Nephron (organoid): Measurements from ENCODE around the gene TFAP2E.

Experiments used
- H3K27ac Mint-ChIP-seq, 3 experiments: 2 replicates each; pipeline ENCODE4 v1.8.0; 2020; ENCODE audit warnings: mixed read lengths in 3 of 3, mild to moderate bottlenecking in 2 of 3, moderate library complexity in 1 of 3
- H3K27me3 Mint-ChIP-seq: 2 replicates; pipeline ENCODE4 v1.8.0; 2021; ENCODE audit warnings: low read depth, mild to moderate bottlenecking, moderate library complexity, mixed read lengths
- H3K36me3 Mint-ChIP-seq: 2 replicates; pipeline ENCODE4 v1.8.0; 2020; ENCODE audit warnings: low read depth, mixed read lengths
- H3K4me1 Mint-ChIP-seq: 2 replicates; pipeline ENCODE4 v1.8.0; 2020; ENCODE audit warnings: mixed read lengths
- H3K4me3 Mint-ChIP-seq, 3 experiments: 2 replicates each; pipeline ENCODE4 v1.8.0; 2020; ENCODE audit warnings: mild to moderate bottlenecking in 3 of 3, mixed read lengths in 3 of 3, moderate library complexity in 2 of 3
- H3K9me3 Mint-ChIP-seq: 2 replicates; pipeline ENCODE4 v1.8.0; 2020; ENCODE audit warnings: mixed read lengths
- TF ChIP-seq, protein P1 (sequence below), 3 experiments: fragments of 200-600 bp; sonication (generic); IDR thresholded peaks; one replicate each; pipeline ENCODE4 v1.5.0; 2021; ENCODE audit warnings: antibody characterized with exemption in 3 of 3; ENCODE audit not compliant: unreplicated experiment in 3 of 3

TFAP2E gene

DNA sequence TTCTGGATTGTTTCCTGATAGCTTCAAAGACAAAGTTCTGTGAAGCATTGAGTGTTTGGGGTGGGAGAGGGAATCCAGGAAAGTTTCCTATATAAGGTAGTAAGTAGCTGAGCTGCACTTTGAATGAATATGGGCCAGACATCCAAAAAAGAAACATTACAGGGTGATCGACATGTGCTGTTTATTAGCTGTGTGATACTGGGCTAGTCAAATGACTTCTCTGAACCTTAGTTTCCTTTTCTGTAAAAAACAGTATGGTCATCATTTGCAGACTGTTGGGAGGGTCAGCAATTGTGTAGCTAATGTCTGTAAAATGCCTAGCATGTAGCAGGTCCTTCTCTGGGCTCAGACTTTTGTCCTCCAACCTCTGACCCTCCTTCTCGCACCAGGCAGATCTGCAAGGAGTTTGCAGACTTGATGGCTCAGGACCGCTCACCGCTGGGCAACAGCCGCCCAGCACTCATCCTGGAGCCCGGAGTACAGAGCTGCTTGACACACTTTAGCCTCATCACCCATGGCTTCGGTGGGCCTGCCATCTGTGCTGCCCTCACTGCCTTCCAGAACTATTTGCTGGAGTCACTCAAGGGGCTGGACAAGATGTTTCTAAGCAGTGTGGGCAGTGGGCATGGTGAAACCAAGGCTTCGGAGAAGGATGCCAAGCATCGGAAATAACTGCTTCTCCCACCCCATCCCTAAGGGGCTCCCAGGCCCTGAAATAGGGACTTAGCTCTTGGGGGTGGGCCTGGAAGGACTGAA is 21.1 kb downstream of the TFAP2E start:
- Mint-ChIP-seq H3K4me3 (no peak overlapping the region), H3K36me3 (peaks cover under 1% of the 10 kb centered on the region), H3K27ac (no peak overlapping the region), H3K27me3 (no peaks in the 10 kb centered on the region), H3K9me3 (no peaks in the 10 kb centered on the region), H3K4me1 (no peaks in the 10 kb centered on the region)
- TF ChIP-seq, protein P1, sequence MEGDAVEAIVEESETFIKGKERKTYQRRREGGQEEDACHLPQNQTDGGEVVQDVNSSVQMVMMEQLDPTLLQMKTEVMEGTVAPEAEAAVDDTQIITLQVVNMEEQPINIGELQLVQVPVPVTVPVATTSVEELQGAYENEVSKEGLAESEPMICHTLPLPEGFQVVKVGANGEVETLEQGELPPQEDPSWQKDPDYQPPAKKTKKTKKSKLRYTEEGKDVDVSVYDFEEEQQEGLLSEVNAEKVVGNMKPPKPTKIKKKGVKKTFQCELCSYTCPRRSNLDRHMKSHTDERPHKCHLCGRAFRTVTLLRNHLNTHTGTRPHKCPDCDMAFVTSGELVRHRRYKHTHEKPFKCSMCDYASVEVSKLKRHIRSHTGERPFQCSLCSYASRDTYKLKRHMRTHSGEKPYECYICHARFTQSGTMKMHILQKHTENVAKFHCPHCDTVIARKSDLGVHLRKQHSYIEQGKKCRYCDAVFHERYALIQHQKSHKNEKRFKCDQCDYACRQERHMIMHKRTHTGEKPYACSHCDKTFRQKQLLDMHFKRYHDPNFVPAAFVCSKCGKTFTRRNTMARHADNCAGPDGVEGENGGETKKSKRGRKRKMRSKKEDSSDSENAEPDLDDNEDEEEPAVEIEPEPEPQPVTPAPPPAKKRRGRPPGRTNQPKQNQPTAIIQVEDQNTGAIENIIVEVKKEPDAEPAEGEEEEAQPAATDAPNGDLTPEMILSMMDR (IDR thresholded peaks at IDR 0.05; ENCODE audit: unreplicated experiment in 3 of 3): no peak

GRCh38 chr1:35595684-35596083 is 22.6 kb downstream of the TFAP2E start:
- H3K9me3 Mint-ChIP-seq: no peaks in the 10 kb centered on the region
- TF ChIP-seq, protein P1 (IDR thresholded peaks at IDR 0.05; ENCODE audit: unreplicated experiment in 3 of 3): no peak
- H3K27me3 Mint-ChIP-seq: no peaks in the 10 kb centered on the region
- no peak overlapping the region for H3K27ac Mint-ChIP-seq
- peaks cover 9% of the 10 kb centered on the region for H3K36me3 Mint-ChIP-seq
- no peak overlapping the region for H3K4me3 Mint-ChIP-seq
- H3K4me1 Mint-ChIP-seq: no peaks in the 10 kb centered on the region

- H3K27ac Mint-ChIP-seq: no peak overlapping the region
- peaks cover 19% of the 10 kb centered on the region for H3K36me3 Mint-ChIP-seq
- no peaks in the 10 kb centered on the region for H3K27me3 Mint-ChIP-seq
- TF ChIP-seq, protein P1 (IDR thresholded peaks at IDR 0.05; ENCODE audit: unreplicated experiment in 3 of 3): no peak
- no peak overlapping the region for H3K4me3 Mint-ChIP-seq
- H3K4me1 Mint-ChIP-seq: no peaks in the 10 kb centered on the region
- H3K9me3 Mint-ChIP-seq: no peaks in the 10 kb centered on the region
Observed at GRCh38 chr1:35597870-35598269, 24.8 kb downstream of the TFAP2E start.

DNA sequence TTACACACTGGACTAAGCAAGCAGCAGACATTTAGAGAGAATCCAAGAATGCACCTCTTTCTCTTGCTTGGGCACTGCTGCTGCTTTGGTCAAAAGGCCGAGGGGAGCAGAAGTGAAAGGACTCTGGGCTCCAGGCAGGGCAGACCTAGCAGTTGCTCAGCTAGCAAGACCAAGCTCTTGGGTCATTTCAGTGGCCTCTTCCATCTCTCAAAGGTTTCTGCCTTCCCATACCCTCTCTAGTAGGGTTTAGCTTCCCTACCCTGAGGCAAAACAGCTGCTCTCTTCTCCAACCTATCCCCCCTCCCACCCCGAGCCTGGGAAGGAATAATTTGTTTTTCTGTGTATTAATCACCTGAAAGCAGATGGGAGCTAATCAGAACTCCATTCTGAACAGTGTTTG is 25.8 kb downstream of the TFAP2E start:
- Mint-ChIP-seq H3K9me3 (no peaks in the 10 kb centered on the region), H3K27ac (no peak overlapping the region), H3K27me3 (no peaks in the 10 kb centered on the region), H3K36me3 (peaks cover 28% of the 10 kb centered on the region), H3K4me3 (no peak overlapping the region), H3K4me1 (no peaks in the 10 kb centered on the region)
- TF ChIP-seq, protein P1 (IDR thresholded peaks at IDR 0.05; ENCODE audit: unreplicated experiment in 3 of 3): no peak

- Mint-ChIP-seq H3K4me3 (no peak overlapping the region), H3K9me3 (no peaks in the 10 kb centered on the region), H3K27ac (no peak overlapping the region), H3K4me1 (no peaks in the 10 kb centered on the region), H3K36me3 (peaks cover 33% of the 10 kb centered on the region), H3K27me3 (no peaks in the 10 kb centered on the region)
- TF ChIP-seq, protein P1 (IDR thresholded peaks at IDR 0.05; ENCODE audit: unreplicated experiment in 3 of 3): no peak
Observed at GRCh38 chr1:35599411-35599810, 26.3 kb downstream of the TFAP2E start.

DNA sequence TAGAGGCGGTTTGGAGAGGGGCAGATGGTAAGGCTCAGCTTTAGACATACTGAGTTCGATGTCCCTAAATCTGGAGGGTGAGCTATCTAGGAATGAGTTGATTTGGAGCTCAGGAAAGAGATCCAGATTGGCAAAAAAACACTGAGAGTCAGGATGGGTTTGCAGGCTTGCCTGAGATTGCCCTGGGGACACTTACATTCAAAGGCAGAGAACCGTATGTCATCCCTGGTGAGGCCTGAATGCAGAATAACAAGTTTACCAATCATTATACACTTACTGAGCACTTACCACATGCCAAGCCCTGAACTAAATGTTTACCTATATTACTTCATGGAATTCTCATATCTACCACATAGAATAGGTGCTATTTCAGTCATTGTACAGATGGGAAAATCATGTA is 27.5 kb downstream of the TFAP2E start:
- Mint-ChIP-seq H3K9me3 (no peaks in the 10 kb centered on the region), H3K36me3 (peaks cover 42% of the 10 kb centered on the region), H3K4me1 (peaks cover 7% of the 10 kb centered on the region), H3K27ac (no peak overlapping the region), H3K4me3 (no peak overlapping the region), H3K27me3 (no peaks in the 10 kb centered on the region)
- TF ChIP-seq, protein P1 (IDR thresholded peaks at IDR 0.05; ENCODE audit: unreplicated experiment in 3 of 3): no peak
